Stimulated activated CD4-positive, alpha-beta T cell treated with anti-CD3 and anti-CD28 coated beads, Interleukin-2, amount 100 ng/mL, for 24 hours (primary cell): Measurements from ENCODE around the gene RPS19BP1.

Experiments used
- DNase-seq, 2 donors: peaks; one replicate each; pipeline ENCODE4 v3.0.0-alpha.2; 2020

Gene RPS19BP1, protein sequence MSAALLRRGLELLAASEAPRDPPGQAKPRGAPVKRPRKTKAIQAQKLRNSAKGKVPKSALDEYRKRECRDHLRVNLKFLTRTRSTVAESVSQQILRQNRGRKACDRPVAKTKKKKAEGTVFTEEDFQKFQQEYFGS

DNA sequence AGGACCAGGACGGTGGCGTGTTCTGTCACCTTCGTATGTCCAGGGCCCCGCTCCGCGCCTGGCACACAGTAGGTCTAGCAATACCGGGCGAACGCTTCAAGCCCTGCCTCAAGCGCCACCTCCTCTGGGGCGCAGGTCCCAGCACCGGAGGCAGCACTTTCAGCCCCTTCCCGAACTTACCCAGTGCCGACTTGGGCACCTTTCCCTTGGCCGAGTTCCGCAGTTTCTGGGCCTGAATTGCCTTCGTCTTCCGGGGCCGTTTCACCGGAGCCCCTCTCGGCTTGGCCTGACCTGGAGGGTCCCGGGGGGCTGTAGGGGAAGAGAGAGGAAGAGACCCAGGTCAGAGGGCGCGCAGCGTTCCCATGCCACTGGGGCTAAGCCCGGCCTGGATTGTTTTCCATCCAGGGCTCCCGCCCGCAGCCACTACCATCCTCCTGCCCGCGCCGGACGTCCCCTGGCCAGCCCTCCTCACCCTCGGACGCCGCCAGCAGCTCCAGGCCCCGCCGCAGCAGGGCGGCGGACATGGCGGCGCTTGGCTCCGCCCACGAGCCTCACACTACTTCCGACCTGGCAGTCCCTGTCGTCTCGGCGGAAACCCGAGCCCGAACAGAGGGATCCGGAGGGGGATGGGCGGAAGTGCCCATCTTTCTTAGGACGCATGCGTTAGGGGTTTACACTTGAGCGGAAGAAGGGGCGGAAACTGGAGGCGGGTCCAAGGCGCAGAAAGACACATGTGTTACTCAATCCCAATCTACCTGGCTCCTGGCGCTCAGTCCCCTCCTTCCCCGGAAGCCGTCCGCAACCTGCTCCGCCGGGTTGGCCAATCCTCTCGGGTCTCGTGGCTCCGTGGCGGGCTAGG is at the start of gene RPS19BP1:
Gene RPS19BP1 (minus strand): TSS at position 534 of the 859 bp plus-strand sequence. CDS start 10 bp downstream, at position 524.
- peak; percentile 99 to 100 for DNase-seq

DNA sequence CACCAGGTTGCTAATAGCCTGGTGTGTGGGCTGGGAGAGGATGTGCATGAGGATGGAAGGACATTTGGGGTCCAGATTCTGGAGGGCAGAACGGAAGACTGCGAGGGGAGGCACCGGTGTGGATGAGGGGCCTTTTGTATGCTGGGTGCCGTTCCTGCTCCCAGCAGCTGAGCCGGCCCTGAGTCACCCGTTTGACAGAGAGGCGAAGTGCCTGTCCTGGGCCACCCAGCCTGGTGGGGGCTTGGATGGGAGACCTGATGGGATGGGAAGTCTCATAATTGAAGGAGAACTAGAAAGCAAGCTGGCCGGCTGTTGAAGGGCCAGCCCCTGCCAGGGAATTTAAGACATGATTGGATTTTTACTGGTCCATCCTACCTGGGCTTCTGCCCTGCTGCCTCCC is 48.8 kb upstream of the RPS19BP1 start:
- no peak for DNase-seq

DNA sequence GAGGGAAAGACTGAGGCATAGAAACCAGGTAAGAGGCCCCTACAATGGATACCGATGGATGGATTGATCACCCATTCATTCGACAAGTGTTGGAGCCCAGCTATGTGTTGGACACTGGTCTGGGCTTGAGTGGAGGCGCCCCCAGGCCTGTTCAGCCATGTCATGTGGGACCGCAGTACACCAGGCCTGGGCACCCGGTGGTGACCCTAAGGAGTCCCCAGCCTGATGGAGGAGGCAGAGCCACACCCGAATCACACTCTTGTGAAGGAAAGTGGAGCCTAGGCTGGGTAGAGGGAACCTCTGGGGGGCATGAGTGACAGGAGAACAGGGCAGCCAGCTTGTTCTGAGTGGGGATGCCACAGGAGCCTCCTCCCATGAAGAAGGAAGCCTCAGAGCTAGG is 48.2 kb upstream of the RPS19BP1 start:
- no peak for DNase-seq

DNA sequence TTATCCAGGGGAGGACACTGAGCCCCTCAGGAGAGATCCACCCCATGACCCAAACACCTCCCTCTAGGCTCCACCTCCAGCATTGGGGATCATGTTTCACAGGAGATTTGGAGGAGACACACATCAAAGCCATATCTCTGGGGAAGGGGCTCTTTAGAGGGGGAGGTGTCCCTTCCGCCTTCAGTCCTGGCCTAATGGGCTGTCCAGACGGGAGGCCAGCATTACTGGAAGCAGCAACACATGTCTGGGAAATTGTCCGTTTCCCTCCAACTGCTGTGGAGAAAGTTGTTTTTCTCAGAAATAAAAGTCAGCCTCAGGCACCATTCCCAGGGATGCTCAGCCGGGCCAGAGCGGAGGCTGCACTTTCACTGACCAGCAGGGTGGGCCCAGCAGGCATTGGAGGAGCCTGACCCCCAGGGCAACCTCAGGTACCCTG is 47.5 kb upstream of the RPS19BP1 start:
- DNase-seq, result no peak

DNA sequence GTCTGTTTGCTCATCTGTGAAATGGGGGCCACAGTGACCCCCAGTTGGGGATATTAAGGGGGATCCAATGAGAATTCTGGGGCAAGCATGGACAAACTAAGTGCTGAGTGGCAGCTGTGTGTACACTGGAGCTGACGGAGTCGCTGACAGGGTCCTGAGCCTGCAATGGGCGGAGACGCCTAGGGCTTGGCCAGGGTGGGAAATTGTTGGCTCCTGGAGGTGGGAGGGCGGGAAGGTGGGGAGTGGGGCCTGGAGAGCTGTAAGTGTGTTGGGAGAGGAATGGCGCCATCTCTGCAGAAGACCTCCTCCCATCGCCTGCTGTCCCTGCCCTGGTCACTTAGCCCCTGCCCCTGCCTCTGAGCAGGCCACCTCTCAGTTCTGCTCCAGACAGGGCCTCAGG is 45.4 kb upstream of the RPS19BP1 start:
- DNase-seq, result no peak

DNA sequence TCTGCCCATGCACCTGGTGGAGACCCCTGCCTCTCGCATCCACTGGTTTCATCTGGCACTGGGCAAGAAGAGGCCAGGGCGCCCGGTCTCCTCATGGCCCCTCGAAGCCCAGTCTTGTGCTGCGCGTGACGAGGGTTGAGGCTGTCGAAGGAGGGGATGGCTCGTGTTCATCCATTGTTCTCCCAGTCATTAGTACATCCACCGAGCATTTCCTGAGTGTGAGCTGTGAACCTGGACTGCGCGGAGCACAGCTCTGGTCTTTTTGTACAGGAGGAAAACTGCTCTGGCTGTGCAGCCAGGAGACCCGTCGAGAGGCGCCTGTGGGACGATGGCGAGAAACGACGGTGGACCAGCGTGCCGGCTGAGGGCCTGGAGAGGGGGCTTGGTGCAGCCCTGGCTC is 44.8 kb upstream of the RPS19BP1 start:
- DNase-seq, result no peak

DNA sequence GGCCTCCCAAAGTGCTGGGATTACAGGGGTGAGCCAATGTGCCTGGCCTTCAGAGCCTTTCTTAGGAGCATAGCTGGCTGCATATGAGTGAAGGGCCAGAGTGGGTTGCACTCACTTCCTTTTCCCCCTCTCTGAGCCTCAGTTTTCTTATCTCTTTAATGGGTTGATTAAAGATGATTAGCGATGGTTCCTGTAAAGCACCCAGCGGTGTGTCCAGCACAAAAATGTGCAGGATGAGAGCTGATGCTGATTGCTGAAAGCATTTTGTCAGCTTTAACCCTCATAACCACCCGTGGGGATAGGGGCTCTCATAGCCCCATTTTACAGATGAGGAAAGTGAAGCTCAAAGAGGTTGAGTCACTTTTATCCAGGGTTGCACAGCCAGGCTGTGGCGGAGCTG is 43.5 kb upstream of the RPS19BP1 start:
- no peak for DNase-seq

DNA sequence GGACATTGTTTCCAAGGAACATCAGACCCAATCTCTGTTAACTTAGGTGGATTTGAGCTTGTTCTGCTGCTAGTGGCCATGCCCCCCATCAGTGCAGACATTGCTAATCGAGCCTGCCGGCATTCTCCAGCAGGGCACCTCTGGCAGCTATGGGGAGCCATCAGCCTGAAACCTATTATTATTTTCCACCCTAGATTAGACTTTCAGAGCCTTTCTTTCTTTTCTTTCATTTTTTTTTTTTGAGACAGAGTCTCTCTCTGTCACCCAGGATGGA is 42.9 kb upstream of the RPS19BP1 start:
- DNase-seq, result no peak

DNA sequence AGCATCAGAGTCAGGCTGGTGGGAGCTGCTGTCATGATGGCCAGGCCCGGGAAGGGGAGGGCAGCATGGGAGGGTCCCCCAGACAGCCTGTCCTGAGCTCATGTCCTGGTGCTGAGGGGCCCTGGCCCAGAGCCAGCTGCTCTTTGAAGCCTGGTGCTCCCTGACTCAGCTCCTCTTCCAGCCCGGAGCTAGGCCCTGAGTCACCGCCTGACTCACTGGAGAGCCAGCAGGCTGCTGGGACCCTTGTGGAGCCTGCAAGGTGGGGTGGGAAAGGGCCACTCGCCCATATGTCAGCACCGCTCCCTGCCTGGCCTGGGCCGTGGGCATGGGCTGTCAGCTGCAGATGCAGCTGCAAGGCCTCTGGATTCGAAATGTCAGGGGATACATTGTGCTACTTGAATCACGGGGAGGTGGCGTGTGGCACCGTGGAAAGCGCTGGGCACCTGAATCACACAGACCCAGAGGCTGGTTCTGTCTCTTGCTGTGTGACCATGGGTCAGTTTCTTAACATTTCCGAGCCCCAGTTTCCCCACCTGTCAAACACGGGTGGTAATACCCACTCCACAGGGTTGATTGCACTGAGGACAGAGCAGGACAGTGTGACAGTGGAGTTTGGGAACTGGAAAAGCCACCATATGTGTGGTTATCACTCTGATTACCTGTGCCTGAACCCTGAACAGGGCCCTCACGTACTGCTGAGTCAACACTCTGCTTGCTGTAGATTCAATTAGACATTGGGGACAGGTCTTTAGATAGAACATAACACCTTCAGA is 42.4 kb upstream of the RPS19BP1 start:
- DNase-seq, result no peak

DNA sequence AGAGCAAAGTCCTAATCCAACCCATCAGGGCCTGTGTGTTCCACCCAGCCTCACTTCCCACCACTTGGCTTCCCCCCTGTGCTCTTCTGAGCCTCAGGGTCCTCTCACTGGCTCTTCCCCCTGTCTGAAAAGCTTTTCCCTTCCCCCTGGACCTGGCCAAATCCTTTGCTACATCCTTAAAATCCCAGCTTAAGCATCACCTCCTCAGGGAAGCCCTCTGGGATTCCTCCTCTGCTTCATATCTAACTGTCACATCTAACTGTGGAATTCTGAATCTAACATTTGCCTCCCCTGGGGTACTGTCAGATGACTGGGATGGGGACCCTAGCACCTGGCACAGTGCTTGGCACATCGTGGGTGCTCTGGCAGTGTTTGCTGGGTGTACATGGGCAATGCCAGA is 39.0 kb upstream of the RPS19BP1 start:
- DNase-seq, result no peak

DNA sequence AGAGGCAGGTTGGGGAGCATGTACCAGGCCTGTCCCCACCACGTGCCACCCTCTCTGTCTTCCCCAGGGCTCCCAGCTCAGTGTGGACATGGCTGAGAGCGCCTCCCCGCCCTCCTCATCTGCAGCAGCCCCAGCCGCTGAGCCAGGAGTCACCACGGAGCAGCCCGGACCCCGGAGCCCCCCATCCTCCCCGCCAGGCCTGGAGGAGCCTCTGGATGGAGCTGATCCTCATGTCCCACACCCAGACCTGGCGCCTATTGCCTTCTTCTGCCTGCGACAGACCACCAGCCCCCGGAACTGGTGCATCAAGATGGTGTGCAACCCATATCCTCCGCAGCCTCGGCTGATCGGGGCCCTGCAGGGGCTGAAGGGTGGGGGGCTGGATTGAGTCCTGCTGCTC is 38.1 kb upstream of the RPS19BP1 start, which contains the start of gene CACNA1I:
Gene CACNA1I (plus strand): TSS at position 89 of the 400 bp plus-strand sequence. CDS start 0 bp downstream, at position 89.
- no peak for DNase-seq

DNA sequence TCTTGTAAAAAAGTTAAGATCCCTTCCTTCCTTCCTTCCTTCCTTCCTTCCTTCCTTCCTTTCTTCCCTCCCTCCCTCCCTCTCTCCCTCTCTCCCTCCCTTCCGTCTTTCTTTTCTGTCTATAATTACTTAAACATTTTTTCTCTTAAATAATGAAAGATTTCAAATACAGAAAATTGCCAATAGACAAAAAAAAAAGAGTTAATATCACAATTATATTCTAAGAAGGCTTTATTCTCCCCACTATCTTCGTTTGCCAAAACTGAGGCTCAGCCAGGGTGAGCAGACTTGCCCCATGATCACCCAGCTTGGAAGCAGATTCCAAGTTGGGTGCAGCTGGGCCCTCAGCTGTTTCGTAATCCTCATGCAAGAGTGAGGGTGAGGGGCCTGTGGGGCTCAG is 37.7 kb upstream of the RPS19BP1 start:
- DNase-seq, result no peak

DNA sequence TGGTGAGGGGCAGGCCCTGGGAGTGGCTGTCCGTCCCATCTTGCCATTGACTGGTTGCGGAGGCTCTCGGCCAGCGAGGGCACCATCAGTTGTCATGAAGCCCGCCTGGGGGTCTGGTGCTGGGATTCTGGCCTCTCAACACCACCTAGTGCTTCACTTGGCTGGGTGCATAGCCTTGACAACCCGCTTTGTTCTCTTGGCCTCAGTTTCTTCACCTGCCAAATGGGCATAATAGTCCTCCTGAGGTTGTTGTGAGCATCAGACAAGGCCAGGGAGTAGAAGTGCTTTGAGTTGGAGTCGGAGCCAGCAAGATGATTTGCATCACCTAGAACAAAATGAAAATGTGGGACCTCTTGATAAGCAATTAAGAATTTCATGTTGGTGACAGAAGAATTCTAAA is 36.5 kb upstream of the RPS19BP1 start:
- DNase-seq, result no peak

DNA sequence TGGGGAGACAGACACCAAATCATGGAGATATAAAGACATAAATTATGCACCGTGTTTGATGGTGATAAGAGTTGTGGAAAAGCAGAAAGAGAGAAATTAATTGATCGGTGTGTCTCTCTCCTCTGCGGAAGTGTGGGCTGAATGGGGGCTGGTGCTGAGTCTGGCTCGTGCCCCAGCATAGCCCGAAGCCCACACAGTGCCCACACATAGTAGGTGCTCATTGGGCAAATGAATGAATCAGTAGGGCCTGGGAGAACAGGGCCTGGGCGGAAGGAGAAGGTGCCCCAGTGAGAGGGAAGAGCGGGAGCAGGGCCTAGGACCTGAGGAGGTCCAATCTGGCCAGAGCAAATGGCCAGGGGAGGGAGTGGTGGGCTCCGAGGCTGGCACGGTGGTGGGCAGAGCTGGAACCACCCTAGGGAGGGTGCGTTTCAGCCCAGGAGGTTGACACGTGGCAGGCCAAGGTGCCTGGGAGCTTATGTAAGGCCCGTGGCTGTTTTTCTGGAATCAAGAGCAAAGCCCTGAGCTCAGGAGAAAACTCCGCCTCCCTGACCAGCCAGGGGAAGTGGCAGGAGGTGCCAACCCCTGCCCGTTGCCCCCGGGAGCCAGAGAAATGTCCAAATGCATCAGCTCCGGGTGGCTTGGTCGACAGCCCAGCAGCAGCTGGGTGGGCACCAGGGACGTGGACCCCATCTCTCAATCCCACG is 35.9 kb upstream of the RPS19BP1 start:
- DNase-seq, result no peak

DNA sequence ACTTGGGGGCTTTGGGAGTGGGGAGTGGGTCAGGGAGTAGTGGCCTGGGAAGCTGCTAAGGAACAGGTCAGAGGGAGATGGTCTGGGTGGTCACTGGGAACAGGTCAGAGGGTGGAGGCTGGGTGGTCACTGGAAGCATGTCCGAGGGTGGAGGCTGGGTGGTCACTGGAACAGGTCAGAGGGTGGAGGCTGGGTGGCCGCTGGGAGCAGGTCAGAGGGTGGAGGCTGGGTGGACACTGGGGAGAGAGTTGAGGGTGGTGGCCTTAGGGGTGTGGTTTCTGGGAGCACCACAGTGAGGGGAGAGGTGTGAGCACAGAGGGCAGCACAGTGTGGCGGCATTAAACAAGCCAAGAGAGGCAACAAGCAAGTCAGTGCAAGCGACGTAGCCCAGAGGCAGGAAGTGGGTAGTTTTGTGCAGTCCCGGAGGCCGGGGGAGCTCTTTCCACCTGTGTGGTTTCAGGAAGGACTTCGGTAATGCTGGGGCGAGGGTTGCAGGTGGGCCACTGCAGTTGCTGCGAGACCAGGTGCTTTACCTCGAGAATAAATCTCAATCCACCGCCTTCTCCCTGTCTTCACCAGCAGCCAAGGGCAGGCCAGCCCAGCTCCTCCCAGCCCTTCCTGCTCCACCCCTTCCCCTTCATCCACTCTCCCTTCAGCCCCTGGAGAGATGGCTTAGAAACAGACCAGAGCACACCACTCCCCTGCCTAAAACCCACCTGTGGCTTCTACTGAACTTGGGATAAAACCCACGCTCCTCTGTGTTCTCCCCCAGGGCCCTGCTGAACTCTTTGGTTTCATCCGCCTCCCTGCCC is 34.8 kb upstream of the RPS19BP1 start:
- peak; percentile 28 to 38 for DNase-seq

DNA sequence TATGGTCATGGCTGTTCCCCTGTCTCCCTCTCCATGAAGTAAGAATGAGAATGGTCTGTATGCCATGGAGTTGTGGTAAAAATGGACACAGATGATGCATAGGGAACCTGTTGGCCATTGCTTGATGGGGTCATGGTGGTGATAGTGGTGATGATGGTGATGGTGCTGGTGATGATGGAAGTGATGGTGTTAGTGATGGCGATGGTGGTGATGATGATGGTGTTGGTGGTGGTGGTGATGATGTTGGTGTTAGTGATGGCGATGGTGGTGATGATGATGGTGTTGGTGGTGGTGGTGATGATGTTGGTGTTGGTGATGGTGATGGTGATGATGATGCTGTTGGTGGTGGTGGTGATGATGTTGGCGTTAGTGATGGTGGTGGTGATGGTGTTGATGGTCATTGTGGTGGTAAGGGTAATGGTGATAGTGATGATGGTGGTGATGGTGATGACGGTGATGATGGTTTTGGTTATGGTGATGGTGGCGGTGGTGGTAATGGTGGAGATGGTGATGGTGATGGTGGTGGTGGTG is 32.9 kb upstream of the RPS19BP1 start:
- DNase-seq, result no peak

DNA sequence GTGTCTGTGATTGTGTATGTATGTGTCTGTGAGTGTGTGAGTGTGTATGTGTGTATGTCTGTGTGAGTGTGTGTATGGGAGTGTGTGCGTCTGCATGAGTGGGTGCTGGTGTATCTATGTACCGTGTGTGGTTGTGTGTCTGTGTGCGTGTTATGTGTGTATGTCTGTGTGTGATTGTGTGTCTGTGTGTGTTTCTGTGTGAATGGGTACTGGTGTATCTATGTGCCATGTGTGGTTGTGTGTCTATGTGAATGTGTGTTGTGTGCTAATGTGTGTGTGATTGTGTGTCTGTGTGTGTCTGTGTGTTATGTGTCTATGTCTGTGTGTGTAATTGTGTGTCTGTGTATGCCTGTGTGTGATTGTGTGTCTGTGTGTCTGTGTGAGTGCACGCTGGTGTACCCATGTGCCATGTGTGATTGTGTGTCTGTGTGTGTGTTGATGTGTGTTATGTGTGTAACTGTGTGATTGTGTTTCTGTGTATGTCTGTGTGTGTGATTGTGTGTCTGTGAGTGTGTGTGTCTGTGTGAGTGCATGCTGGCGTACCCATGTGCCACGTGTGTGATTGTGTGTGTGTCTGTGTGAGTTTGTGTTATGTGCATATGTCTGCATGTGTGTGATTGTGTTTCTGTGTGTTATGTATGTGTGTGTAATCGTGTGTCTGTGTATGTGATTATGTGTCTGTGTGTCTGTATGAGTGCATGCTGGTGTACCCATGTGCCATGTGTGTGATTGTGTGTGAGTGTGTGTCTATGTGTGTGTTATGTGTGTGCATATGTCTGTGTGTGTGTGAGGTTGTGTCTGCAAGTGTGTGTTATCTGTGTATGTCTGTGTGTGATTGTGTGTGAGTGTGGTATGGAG is 31.3 kb upstream of the RPS19BP1 start:
- DNase-seq, result no peak

DNA sequence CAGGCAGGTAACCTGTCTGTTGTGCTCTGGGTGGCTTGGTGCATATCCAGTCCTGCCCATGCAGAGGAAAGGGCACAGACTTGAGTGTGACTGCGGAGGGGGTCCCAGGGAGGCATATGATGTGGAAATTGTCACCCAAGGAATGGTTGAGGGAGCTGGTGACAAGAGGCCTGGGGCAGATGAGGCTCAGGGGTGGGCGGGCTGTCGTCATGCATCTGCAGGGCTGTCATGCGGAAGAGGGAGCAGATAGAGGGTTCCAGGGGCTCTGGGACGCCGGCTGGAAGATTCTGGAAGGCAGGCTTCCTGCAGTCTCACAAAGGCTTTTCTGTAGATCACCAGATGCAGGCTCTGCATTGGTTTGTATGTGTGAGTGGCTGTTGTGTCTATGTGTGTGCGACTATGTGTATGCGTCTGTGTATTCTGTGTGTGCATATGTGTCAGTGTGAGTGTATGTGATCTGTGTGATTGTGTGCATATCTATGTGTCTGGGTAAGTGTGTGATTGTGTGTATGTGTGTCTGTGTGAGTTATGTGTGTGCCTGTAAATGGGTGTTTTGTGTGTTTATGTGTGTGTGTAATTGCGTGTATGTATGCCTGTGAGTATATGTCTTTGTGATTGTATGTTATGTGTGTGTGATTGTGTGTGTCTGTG is 30.4 kb upstream of the RPS19BP1 start:
- DNase-seq, result no peak

DNA sequence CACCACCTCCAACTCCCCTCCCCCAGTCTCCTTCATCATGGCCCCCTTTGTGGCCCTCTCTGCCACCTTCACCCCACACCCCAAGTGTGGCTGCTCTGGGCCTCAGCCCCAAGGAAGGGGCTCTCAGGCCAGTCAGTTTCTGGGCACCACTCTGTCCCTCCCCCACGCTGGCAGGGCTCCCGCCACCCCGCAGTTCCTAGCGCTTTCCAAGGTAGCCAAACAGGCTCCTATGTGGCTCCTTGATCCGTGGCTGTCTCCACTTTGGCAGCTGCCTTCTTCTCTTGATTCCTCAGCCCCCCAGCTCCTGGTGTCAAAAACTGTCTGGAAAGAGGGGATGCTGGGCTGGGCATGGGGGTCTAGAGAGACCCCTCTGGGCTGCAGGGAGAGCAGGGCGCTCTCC is 27.6 kb upstream of the RPS19BP1 start:
- no peak for DNase-seq

DNA sequence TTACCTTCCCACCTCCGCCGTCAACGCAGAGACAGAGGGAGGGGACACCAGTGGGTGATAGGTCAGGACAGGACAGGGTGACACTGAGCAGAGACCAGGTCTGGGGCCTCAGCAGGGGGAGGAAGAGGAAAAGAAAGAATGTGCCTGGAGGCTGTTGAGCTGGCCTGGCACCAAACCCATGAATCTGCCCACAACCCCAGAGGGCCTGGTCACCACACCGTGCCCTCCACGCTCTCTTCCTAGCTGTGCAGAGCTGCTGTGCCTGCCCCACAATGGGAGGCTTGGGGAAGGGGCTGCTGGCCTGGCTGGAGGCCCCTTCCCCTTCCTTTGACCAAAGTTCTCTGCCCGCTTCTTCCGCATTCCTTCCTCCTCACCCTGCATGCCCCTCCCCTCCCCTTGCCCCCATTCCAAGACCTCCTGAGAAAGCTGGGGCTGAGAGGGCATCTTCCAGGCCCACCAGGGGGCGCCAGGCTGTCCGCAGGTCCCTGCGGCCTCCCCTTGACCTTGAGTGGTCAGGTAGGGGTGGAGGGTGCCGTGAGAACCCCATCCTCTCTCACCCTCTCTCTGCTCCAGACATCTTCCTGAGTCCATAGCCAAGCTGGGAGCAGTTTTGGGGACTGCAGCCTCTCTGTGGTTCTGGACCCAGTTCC is 27.0 kb upstream of the RPS19BP1 start:
- no peak for DNase-seq
